AG04449 (cell line): ENCODE results near the gene RNF2.
A peak's percentile ranks its signal among the peaks of the same experiment; 100 is the strongest.

Source experiments
- CTCF ChIA-PET: fragments of 350-600 bp; formaldehyde crosslinking; extraction: SDS; loops from one replicate; lab custom pipeline; 2021; ENCODE audit warnings: antibody characterized with exemption; lab: Yijun Ruan, JAX
- POLR2A ChIA-PET: fragments of 400-600, 350-600 bp; formaldehyde crosslinking; extraction: SDS; loops from one replicate; lab custom pipeline; 2020; ENCODE audit warnings: antibody characterized with exemption, inconsistent platforms; lab: Yijun Ruan, JAX
- DNase-seq: peaks from one replicate; pipeline ENCODE4 v3.0.0-alpha.2; 2010; ENCODE audit warnings: low read depth, low spot score
- H3K4me3 ChIP-seq: 2 replicates; pipeline ENCODE4 v1.5.1; 2011; ENCODE audit warnings: low read depth, mild to moderate bottlenecking, control low read depth, low read length
- TF ChIP-seq, protein P1 (sequence below): IDR thresholded peaks from one replicate; pipeline ENCODE4 v1.5.1; 2011; ENCODE audit warnings: mild to moderate bottlenecking, moderate library complexity, low read length, control low read depth, inconsistent platforms; ENCODE audit not compliant: insufficient read depth; ENCODE audit errors: missing control alignments

RNF2 gene

DNA sequence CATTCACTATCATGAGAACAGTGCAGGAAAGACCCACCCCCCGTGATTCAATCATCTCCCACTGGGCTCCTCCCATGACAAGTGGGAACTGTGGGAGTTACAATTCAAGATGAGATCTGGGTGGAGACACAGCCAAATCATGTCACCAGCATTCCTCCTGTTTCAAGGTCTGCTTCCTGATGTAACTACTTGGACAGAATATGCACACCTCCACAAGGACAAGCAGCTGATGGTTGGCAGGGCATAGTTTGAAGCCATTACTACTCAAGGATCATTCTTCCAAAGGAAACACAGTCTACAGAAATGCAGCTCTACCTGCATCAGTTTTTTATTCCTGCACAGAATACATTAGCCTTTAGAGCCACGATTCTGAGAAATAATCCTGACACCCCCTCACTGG, 28.5 kb upstream of the RNF2 start:
- no peak for DNase-seq
- no peak overlapping the region for H3K4me3 ChIP-seq
- CTCF ChIA-PET, result interaction anchor here (0.8 to 1.3 kb wide), 4 partner anchors 9 to 153 kb away, joined by 3 to 4 read pairs (median 3); no protein-coding TSS in a partner anchor
- POLR2A ChIA-PET, result no interaction called here
- TF ChIP-seq, protein P1, sequence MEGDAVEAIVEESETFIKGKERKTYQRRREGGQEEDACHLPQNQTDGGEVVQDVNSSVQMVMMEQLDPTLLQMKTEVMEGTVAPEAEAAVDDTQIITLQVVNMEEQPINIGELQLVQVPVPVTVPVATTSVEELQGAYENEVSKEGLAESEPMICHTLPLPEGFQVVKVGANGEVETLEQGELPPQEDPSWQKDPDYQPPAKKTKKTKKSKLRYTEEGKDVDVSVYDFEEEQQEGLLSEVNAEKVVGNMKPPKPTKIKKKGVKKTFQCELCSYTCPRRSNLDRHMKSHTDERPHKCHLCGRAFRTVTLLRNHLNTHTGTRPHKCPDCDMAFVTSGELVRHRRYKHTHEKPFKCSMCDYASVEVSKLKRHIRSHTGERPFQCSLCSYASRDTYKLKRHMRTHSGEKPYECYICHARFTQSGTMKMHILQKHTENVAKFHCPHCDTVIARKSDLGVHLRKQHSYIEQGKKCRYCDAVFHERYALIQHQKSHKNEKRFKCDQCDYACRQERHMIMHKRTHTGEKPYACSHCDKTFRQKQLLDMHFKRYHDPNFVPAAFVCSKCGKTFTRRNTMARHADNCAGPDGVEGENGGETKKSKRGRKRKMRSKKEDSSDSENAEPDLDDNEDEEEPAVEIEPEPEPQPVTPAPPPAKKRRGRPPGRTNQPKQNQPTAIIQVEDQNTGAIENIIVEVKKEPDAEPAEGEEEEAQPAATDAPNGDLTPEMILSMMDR, result no peak

DNA sequence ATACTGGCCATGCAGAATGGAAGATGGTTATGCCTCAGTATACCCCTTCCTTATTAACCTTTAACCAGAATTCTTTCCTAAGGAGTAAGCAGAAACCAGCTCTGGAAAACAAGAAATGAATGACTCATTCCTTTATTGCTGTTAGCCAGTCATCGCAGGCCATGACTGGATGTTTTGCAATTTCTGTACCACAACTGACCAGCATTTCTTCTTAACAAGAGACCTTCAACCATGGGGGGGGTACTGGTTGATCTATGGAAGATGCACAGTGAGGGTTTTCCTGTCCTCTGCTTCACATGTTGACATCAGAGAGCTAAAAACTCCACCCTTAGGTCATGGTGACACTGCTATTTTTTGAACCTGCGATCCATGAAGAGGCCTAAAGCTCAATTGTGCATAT, 28.0 kb upstream of the RNF2 start:
- no peak overlapping the region for H3K4me3 ChIP-seq
- peak; percentile 69 for DNase-seq
- TF ChIP-seq, protein P1, result no peak
- ChIA-PET POLR2A (no interaction called here), CTCF (interaction anchor here (0.8 to 1.3 kb wide), 4 partner anchors 10 to 35 kb away, joined by 3 to 4 read pairs (median 3); no protein-coding TSS in a partner anchor)

DNA sequence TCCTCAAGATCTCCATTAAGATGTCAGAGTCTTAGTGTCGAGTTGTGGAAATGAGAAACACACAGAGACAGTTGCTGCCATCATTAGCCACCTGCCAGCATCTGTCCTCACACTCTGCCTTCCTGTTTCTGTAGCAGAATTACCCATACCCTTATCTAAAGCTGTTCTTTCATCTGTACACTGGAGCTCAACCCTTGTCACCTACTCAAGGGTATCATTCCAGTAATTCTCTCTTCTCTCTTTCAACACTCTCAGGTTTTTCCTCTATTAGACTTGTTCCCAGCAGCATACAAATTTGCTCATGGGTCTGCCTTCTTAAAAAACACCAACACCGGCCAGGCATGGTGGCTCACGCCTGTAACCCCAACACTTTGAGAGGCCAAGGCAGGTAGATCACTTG, 27.4 kb upstream of the RNF2 start:
- no peak for DNase-seq
- CTCF ChIA-PET, result interaction anchor here (0.8 to 1.2 kb wide), 2 partner anchors 33 to 35 kb away, joined by 3 to 4 read pairs; no protein-coding TSS in a partner anchor
- POLR2A ChIA-PET, result no interaction called here
- TF ChIP-seq, protein P1, result no peak
- no peak overlapping the region for H3K4me3 ChIP-seq

DNA sequence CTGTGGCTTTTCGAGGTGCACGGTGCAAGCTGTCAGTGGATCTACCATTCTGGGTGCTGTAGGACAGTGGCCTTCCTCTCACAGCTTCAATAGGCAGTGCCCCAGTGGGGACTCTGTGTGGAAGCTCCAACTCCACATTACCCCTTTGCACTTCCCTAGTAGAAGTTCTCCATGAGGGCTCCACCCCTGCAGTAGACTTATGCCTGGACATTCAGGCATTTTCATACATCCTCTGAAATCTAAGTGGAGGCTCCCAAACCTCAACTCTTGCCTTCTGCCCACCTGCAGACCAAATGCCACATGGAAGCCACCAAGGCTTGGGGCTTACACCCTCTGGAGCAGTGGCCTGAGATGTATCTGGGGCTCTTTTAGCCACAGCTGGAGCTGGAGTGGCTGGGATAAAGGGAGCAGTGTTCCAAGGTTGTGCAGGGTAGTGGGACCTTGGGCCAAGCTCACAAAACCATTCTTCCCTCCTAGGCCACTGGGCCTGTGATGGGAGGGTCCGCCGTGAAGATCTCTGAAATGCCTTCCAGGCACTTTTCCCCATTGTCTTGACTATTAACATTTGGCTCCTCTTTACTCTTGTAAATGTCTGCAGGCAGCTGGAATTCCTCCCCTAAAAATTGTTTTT, 18.0 kb upstream of the RNF2 start:
- CTCF ChIA-PET, result no interaction called here
- POLR2A ChIA-PET, result no interaction called here
- no peak overlapping the region for H3K4me3 ChIP-seq
- TF ChIP-seq, protein P1, result no peak
- no peak for DNase-seq

DNA sequence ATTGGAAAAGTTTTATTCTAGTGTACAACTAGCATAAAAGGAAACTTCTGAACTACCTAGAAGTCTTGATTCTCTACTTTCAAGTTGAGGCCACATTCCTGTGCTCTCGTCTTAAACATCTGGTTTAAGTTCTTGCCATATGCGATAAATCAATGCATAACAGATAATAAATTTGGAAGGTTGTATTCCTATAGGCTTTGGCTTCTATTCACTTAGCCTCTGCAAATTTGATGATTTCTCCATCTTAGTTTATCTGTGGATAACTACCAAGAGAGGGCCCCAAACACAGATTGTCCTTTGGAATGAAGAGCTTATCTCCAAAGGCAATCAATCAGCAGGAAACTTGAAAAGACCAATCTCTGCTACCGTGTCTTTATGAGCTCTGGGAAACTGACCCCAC, 11.7 kb upstream of the RNF2 start:
- POLR2A ChIA-PET, result no interaction called here
- TF ChIP-seq, protein P1, result no peak
- CTCF ChIA-PET, result no interaction called here
- no peak overlapping the region for H3K4me3 ChIP-seq
- DNase-seq, result no peak

DNA sequence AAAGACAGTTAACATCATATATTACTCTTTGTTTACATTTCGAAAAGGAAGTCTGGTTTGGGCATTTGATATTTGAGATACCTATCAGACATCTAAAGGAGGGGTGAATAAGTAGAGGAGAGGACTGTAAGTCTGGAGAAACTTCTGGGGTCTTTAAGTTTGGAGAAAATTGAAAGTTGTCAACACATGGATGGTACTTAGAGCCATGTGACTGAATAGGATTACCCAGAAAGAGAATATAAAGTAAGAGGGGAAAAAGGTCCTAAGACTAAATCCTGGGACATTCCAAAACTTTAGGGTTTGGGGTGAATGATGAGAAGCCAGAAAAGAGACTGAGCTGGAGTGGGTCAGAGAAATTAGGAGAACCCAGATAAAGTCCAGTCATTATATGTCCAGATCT, 10.1 kb upstream of the RNF2 start:
- DNase-seq, result no peak
- ChIA-PET CTCF (interaction anchor here (1.6 kb wide), 1 partner anchor 230 kb away, joined by 5 read pairs; no protein-coding TSS in a partner anchor), POLR2A (no interaction called here)
- no peak overlapping the region for H3K4me3 ChIP-seq
- TF ChIP-seq, protein P1, result no peak
